NCI-H1417 treated with DMSO at 0.1 percent for 48 hours (cell line): ENCODE data around the gene CLDND1.

Source experiments
- DNase-seq: peaks from one replicate; lab custom pipeline; 2025; lab: John Stamatoyannopoulos, UW

CLDND1 gene

GRCh38 chr3:98551754-98552153 lies 29.1 kb upstream of the CLDND1 start:
- no peak for DNase-seq

DNA sequence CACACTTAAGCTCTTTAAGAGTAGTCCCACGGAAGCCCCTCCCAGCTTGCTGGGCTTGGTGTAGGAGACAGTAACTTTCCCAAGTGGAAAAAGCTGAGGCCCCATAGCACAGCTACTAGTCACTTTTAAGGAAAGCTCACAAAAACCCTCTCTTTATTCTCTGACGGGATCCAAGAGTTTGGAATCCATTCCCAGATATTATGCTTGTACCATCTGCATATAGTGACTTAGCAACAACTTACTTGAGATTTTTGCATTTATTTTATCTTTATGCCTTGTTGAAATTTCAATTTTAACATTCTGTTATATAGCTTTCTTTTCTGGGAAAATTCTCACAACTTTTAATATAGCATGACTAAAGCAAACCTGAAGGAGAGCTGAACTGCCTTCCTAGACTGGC lies 28.5 kb upstream of the CLDND1 start:
- no peak for DNase-seq

- no peak for DNase-seq
These were observed 28.1 kb upstream of the CLDND1 start for GRCh38 chr3:98550833-98551232.

DNA sequence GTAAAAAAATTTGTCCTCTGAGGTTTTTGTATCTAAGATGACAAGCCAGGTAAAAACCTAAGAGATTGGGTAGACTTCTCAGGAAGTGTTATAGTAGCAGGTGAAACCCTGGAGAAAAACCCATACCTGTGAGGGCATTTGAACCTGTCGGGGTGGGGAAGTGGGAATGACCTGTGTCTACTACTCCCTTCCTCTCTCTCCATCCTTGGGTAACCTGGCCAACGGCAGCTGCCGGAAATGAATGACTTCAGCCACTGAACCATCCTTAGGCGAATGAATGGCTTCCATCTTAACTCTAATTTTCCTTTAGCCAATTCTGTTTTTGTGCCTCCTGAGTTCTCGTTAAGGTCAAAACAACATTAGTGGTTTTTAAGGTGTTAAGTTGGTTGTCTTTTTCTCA lies 25.8 kb upstream of the CLDND1 start:
- no peak for DNase-seq

GRCh38 chr3:98545940-98546339 lies 23.2 kb upstream of the CLDND1 start:
- no peak for DNase-seq

- DNase-seq: no peak
These were observed 19.9 kb upstream of the CLDND1 start for GRCh38 chr3:98542623-98543022.

- no peak for DNase-seq
These were observed 19.0 kb upstream of the CLDND1 start for GRCh38 chr3:98541695-98542094.

GRCh38 chr3:98540346-98540745 lies 17.6 kb upstream of the CLDND1 start:
- no peak for DNase-seq

DNA sequence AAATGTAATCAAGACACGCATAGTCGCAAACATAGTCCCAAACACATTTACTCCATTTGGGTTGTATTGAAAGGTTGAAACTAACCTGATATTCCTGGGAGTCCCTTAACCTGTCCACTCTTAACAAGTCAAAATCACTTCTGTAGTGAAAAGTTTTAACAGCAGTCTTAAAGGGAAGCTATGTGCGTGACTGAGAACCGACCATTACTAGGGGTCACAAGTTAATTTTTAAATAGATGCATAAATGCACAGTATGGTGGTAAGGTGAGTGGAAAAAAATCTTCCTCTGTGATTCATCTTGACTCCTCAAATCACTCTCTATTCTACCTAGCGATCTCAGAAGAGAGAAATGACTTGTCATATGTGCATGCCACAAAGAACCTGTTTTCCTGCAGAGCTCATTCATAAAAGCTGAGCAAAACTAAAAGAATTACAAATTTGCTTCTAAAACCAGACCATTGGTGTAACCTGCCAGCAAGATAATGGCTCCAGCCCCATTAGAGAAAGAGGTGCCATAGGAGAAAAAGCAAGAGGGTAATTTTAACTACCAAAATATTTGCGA lies 13.8 kb upstream of the CLDND1 start:
- DNase-seq: no peak

DNA sequence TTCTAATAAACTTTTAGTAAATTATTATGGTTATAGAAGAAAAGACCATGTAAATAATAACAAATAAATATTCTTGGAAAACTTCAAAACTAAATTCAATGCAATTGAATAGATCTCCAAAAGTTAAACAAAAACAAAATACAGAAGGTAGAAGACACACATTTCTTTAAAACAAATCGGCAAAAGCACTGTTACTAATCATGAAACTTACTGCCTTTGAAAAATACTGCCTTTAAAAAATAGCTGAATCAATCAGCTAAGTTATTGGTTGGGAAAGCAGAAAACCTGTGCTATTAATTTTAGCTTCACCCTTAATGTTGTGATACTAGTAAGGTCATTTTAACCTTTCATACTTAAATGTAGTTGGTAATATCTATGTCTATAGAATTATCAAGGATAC lies 12.0 kb upstream of the CLDND1 start:
- DNase-seq: no peak

DNA sequence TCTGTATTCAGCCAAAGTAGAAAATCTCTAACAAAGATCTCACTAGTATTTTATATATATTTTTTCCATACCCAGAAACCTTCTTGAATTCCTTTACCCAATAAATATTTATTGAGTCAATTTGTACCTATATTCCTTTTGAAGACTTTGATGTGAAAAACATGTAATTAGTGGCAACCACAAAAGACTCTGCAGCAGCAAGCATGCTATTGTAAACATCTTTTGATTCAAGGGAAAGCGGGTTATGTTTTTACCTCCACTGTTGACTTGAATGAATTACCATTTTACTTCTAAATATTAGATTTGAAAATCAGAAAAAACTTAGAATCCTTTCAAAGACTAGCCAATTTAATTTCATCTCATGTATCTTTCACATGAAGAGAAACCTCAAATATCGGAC lies 11.5 kb upstream of the CLDND1 start:
- no peak for DNase-seq

GRCh38 chr3:98532709-98533571 lies 10.2 kb upstream of the CLDND1 start:
- no peak for DNase-seq

DNA sequence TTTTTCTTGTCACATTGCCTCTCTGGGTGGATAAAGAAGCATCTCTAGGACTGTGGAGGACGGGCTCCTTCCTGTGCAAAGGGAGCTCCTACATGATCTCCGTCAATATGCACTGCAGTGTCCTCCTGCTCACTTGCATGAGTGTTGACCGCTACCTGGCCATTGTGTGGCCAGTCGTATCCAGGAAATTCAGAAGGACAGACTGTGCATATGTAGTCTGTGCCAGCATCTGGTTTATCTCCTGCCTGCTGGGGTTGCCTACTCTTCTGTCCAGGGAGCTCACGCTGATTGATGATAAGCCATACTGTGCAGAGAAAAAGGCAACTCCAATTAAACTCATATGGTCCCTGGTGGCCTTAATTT lies 9.6 kb upstream of the CLDND1 start:
- no peak for DNase-seq

- no peak for DNase-seq
These were observed 9.0 kb upstream of the CLDND1 start, which contains the start of gene GPR15 for GRCh38 chr3:98531622-98532274. GPR15 (plus strand) TSS chr3:98531978; CDS start chr3:98532034, 56 bp downstream.

- DNase-seq: no peak
These were observed 8.0 kb upstream of the CLDND1 start for GRCh38 chr3:98530676-98531075.

GRCh38 chr3:98529856-98530459 lies 7.3 kb upstream of the CLDND1 start:
- DNase-seq: no peak

- DNase-seq: no peak
These were observed 6.0 kb upstream of the CLDND1 start for GRCh38 chr3:98528474-98529346.

- no peak for DNase-seq
These were observed 2.8 kb upstream of the CLDND1 start for GRCh38 chr3:98525494-98525893.

- no peak for DNase-seq
These were observed 682 bp downstream of the CLDND1 start for GRCh38 chr3:98521897-98522543.

DNA sequence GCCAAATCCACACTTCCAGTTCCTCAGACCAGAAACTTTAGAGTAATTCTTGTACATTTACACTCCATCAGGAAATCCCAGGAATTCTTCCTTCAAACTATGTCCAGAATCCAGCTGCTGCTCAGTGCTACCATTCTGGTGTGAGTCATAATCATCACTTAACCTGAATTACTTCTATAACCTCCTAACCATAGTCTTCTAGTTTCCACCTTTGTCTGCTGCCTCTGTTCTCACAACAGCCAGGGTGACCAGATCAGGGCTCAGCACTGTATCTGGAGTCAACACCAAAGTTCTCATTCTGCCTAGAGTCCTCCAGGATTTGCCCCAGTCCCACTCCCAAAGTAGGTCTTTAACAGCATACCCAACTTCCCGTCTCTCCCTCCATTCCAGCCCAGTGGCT lies 3.4 kb downstream of the CLDND1 start:
- no peak for DNase-seq

DNA sequence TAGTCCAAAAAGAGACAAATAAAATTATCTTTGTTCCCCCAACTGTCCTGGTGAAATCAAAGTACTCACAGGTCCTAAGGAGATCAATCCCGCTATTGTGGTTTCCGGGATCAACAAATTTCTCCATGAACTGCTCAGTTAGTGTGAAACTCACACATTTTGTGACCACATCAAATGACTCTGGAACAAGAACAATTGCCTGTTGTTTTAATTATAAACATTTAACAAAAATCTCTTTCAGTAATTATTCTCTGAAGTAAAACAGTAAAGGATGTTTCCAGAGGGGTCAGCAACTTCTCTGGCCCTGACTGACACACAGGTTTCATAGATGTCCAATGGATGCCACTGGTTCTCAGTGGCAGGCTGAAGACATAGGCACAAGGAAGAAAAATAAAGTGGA lies 3.9 kb downstream of the CLDND1 start:
- DNase-seq: no peak
